SK-N-MC (cell line): Measurements from ENCODE around the gene KDM6A.
A peak's percentile ranks its signal among the peaks of the same experiment; 100 is the strongest.
"Not testable (repeated sequence)": the region's sequence is repeated elsewhere in the genome, so short reads cannot be mapped to it uniquely, and the experiment has no call there.

Experiments used
- DNase-seq: peaks from one replicate; pipeline ENCODE4 v3.0.0-alpha.2; 2011; ENCODE audit warnings: low read depth, low spot score
- H3K27ac ChIP-seq: fragments of 200-600 bp; sonication (generic); 2 replicates; pipeline ENCODE4 v1.5.1; 2016; ENCODE audit warnings: mixed run types
- H3K36me3 ChIP-seq: fragments of 200-600 bp; sonication (generic); 2 replicates; pipeline ENCODE4 v1.6.1; 2017; ENCODE audit warnings: antibody characterized with exemption, low read length, mixed read lengths; ENCODE audit not compliant: insufficient read depth
- H3K4me3 ChIP-seq: fragments of 200-600 bp; sonication (generic); 2 replicates; pipeline ENCODE4 v1.5.1; 2016
- H3K9ac ChIP-seq: fragments of 200-600 bp; sonication (generic); 2 replicates; pipeline ENCODE4 v1.8.0; 2017; ENCODE audit warnings: mixed run types, mixed read lengths; ENCODE audit not compliant: insufficient read length
- H3K9me3 ChIP-seq: fragments of 200-600 bp; sonication (generic); 2 replicates; pipeline ENCODE4 v1.6.1; 2017; ENCODE audit warnings: low read depth, mild to moderate bottlenecking, antibody characterized with exemption, low read length, moderate library complexity, mixed read lengths
- EZH2 ChIP-seq: fragments of 200-600 bp; sonication (generic); IDR thresholded peaks from one replicate; pipeline ENCODE4 v1.6.1; 2017; ENCODE audit warnings: antibody characterized with exemption
- FOXP2 ChIP-seq: optimal IDR thresholded peaks from 2 replicates; pipeline ENCODE3; 2011; ENCODE audit warnings: mild to moderate bottlenecking, moderate library complexity; ENCODE audit not compliant: insufficient read depth; ENCODE audit errors: extremely low read length, control extremely low read depth
- POLR2AphosphoS5 ChIP-seq: IDR thresholded peaks from 2 replicates; pipeline ENCODE4 v1.6.1; 2012; ENCODE audit warnings: mild to moderate bottlenecking, low read depth, low read length, borderline replicate concordance

The KDM6A gene

DNA sequence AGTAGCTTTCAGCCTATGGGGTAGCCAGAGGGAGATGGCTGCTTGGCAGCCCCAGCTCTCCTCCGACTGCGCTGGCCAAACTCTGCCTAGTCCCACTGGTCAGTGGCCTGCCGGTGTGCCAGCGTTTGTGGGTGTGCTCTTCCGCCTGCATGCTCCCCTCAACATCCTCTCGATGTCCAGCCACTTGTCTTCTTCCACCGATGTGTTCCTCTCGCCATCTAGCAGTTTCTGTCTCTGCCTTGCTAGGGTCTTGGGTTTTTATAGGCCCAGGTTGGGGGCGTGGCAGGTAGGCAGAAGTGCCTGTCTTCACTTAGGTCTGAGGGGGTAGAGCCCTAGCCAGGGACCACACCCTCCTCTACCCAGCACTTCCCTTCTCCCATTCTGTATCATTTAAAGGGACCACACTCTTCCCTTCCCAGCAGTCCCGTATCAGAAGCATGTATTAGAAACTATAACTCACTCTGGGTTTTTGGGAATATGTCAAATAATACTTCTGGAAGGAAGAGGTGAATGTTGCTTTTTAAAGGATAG, 124.4 kb downstream of the KDM6A start:
- TF ChIP-seq FOXP2 (no peak), EZH2 (no peak)
- H3K4me3 ChIP-seq, result no peak overlapping the region
- no peaks in the 10 kb centered on the region for H3K9me3 ChIP-seq
- H3K9ac ChIP-seq, result no peak overlapping the region
- H3K27ac ChIP-seq, result no peak overlapping the region
- H3K36me3 ChIP-seq, result no peaks in the 10 kb centered on the region
- no peak for DNase-seq

- Histone ChIP-seq H3K27ac (peak overlapping the region; percentile 0; the same call in 1 of the 2 replicates), H3K4me3 (no peak overlapping the region), H3K9ac (no peak overlapping the region), H3K9me3 (no peaks in the 10 kb centered on the region), H3K36me3 (no peaks in the 10 kb centered on the region)
- no peak for DNase-seq
- TF ChIP-seq POLR2AphosphoS5, result no peak
- no peak for TF ChIP-seq FOXP2
- TF ChIP-seq EZH2, result no peak
Observed at GRCh38 chrX:44997888-44998287, 124.9 kb downstream of the KDM6A start.

- H3K9me3 ChIP-seq, H3K4me3 ChIP-seq, H3K27ac ChIP-seq, H3K36me3 ChIP-seq, H3K9ac ChIP-seq, DNase-seq: not testable (repeated sequence)
Observed at GRCh38 chrX:44999237-44999636, 126.2 kb downstream of the KDM6A start.

GRCh38 chrX:44999872-45000271, 126.9 kb downstream of the KDM6A start:
- H3K4me3 ChIP-seq, H3K36me3 ChIP-seq, H3K9ac ChIP-seq, DNase-seq, H3K27ac ChIP-seq, H3K9me3 ChIP-seq: not testable (repeated sequence)

GRCh38 chrX:45001048-45001447, 128.1 kb downstream of the KDM6A start:
- DNase-seq, result no peak
- Histone ChIP-seq H3K9me3 (no peaks in the 10 kb centered on the region), H3K4me3 (no peak overlapping the region), H3K27ac (no peak overlapping the region), H3K36me3 (no peaks in the 10 kb centered on the region), H3K9ac (no peak overlapping the region)
- TF ChIP-seq POLR2AphosphoS5 (no peak), EZH2 (no peak), FOXP2 (no peak)

DNA sequence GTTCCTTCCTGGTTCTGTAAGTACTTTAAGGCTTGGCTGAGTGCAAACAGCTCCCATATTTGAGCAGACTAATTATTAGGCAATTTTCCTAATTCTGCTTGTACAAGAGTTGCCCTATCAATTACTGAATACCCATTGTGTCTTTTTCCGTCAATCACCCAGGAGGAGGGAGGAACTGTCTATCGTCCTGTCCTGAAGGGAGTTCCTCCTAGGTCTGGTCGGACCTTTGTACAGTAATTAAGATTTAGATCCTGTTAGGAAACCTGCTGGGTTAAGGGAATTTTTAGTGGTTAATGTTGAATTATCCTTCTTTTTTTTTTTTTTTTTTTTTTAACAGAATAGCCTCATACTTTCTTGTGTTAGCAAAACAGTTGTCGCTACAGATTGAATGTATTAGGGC, 130.1 kb downstream of the KDM6A start:
- H3K9me3 ChIP-seq, result no peaks in the 10 kb centered on the region
- no peaks in the 10 kb centered on the region for H3K36me3 ChIP-seq
- TF ChIP-seq FOXP2, result no peak
- TF ChIP-seq EZH2, result no peak
- no peak for TF ChIP-seq POLR2AphosphoS5
- H3K27ac ChIP-seq, result no peak overlapping the region
- no peak for DNase-seq
- H3K4me3 ChIP-seq, result no peak overlapping the region
- no peak overlapping the region for H3K9ac ChIP-seq

GRCh38 chrX:45006002-45006800, 133.2 kb downstream of the KDM6A start:
- Histone ChIP-seq H3K9me3 (no peaks in the 10 kb centered on the region), H3K27ac (no peak overlapping the region), H3K9ac (no peak overlapping the region), H3K36me3 (no peaks in the 10 kb centered on the region), H3K4me3 (no peak overlapping the region)
- TF ChIP-seq FOXP2 (no peak), EZH2 (no peak), POLR2AphosphoS5 (no peak)
- no peak for DNase-seq

DNA sequence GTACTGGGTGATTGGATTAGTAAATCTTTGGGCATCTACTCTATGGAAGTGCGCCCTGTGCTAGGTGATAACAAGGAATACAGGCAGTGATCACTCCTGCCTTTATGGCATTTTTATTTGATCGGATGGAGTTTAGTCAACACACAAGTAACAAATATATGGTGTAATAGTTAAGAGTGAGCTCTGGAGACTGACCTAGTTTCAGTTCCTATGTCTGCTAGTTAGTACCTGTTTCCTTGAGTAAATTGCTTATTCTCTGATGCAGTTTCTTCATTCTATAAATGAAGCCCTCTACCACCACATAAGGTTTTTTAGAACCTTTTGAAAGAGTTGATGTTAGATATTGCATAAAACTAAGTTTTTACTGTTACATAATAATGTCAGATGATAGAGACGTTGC, 134.6 kb downstream of the KDM6A start:
- H3K27ac ChIP-seq, result no peak overlapping the region
- TF ChIP-seq POLR2AphosphoS5 (no peak), EZH2 (no peak), FOXP2 (no peak)
- no peak for DNase-seq

DNA sequence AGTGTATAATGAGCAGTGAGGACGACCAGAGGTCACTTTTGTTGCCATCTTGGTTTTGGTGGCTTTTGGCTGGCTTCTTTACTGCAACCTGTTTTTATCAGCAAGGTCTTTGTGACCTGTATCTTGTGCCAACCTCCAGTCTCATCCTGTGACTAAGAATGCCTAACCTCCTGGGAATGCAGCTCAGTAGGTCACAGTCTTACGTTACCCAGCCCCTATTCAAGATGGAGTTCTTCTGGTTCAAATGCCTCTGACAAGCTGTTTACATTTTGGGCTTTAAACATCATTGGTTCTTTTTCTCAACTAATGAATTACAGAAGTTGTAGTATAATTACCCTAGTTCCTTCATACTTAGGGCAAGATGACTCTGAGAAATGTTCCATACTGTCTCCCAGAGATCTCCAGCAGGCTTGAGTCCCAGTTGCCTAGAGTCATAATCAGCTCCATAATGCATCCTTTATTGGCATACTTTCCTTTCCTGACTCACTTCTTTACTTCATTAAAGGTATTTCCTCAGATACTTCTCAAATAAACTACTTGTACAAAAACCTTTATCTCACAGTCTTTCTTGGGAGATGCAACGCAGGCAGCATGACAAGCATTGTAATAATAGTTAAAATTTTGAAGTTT, 136.5 kb downstream of the KDM6A start:
- DNase-seq, result no peak
- TF ChIP-seq FOXP2, result no peak
- TF ChIP-seq EZH2, result no peak
- no peak for TF ChIP-seq POLR2AphosphoS5
- H3K4me3 ChIP-seq, result no peak overlapping the region
- no peak overlapping the region for H3K27ac ChIP-seq
- H3K9me3 ChIP-seq, result no peaks in the 10 kb centered on the region
- H3K9ac ChIP-seq, result no peak overlapping the region
- H3K36me3 ChIP-seq, result no peaks in the 10 kb centered on the region

More for the DNA sequence above, 134.6 kb downstream of the KDM6A start:
- Histone ChIP-seq H3K9me3 (no peaks in the 10 kb centered on the region), H3K4me3 (no peak overlapping the region), H3K9ac (no peak overlapping the region), H3K36me3 (no peaks in the 10 kb centered on the region)
